Stimulated activated CD4-positive, alpha-beta T cell treated with anti-CD3 and anti-CD28 coated beads, TNF-alpha, amount 100 ng/mL, for 4 hours (primary cell): ENCODE data around the gene CADPS2.
"Not testable (repeated sequence)": the region's sequence is repeated elsewhere in the genome, so short reads cannot be mapped to it uniquely, and the experiment has no call there.

Source experiments
- DNase-seq, 3 experiments: peaks; one replicate each; pipeline ENCODE4 v3.0.0-alpha.2; 2020; ENCODE audit warnings: low read depth in 3 of 3

Gene CADPS2

GRCh38 chr7:122290476-122290875 is 595.8 kb downstream of the CADPS2 start:
- DNase-seq = no peak

- no peak for DNase-seq
Observed at GRCh38 chr7:122289426-122289825, 596.8 kb downstream of the CADPS2 start.

GRCh38 chr7:122284608-122285007 is 601.7 kb downstream of the CADPS2 start:
- DNase-seq = not testable (repeated sequence)

GRCh38 chr7:122273117-122273516 is 613.1 kb downstream of the CADPS2 start:
- DNase-seq = no peak

GRCh38 chr7:122269241-122269640 is 617.0 kb downstream of the CADPS2 start:
- DNase-seq = no peak
